HepG2 (cell line): Measurements from ENCODE around the gene EIF4G1. TPM values are rescaled to one million over a fixed set of nuclear protein-coding genes. Genes with fewer than 3 reads are reported as not detected.

Experiments used
- ATAC-seq: fragments of 200-7000 bp; cut with Tn5 transposase; 3 replicates; pipeline ENCODE4 v1.9.1; 2020; ENCODE audit warnings: mild to moderate bottlenecking, moderate library complexity
- BruUV-seq: library from RNA; stranded (reverse); fragments of 400-500 nt; replicated peaks from 2 replicates; lab custom pipeline; 2021; lab: Mats Ljungman, UMichigan
- CTCF ChIA-PET: fragments of 300-600 bp; formaldehyde crosslinking; extraction: SDS; loops from one replicate; lab custom pipeline; 2021; ENCODE audit warnings: low total read pairs, inconsistent platforms, low intra/inter-chr PET ratio; lab: Yijun Ruan, JAX
- POLR2A ChIA-PET: fragments of 350-600 bp; sonication (Branson Sonifier 250); formaldehyde crosslinking; loops from one replicate; lab custom pipeline; 2020; ENCODE audit warnings: antibody characterized with exemption, inconsistent platforms; lab: Yijun Ruan, JAX
- DNase-seq: peaks from one replicate; pipeline ENCODE4 v3.0.0-alpha.2; 2015; ENCODE audit warnings: low spot score
- FAIRE-seq: peaks from 3 replicates; lab custom pipeline; 2011; peaks lifted over from hg19 to GRCh38; lab: Jason Lieb, UNC
- H2AFZ ChIP-seq: one replicate; pipeline ENCODE4 v1.6.1; 2011; ENCODE audit warnings: low read length, inconsistent platforms
- H3K27ac ChIP-seq: fragments of 300-600 bp; 3 replicates; pipeline ENCODE4 v1.8.0; 2011; ENCODE audit warnings: mixed run types, mild to moderate bottlenecking, mixed read lengths, low read length, inconsistent platforms; ENCODE audit not compliant: insufficient read depth; ENCODE audit errors: extremely low read length
- H3K27me3 ChIP-seq, 2 experiments: fragments of 200-600 bp in 1 of 2; 2 replicates in 1 of 2; 3 replicates in 1 of 2; pipeline versions ENCODE4 v1.6.0 to v1.8.0; 2011; ENCODE audit warnings: low read length in 2 of 2, mild to moderate bottlenecking in 2 of 2, moderate library complexity in 2 of 2, inconsistent platforms in 1 of 2; ENCODE audit not compliant: insufficient read depth in 2 of 2, control insufficient read depth in 1 of 2
- H3K36me3 ChIP-seq, 2 experiments: fragments of 200-600 bp in 1 of 2; replicated peaks in 1 of 2; 2 replicates in 1 of 2; 3 replicates in 1 of 2; pipeline versions ENCODE4 v1.5.1 to v1.8.0; 2011; ENCODE audit warnings: low read length in 2 of 2, inconsistent platforms in 1 of 2; ENCODE audit not compliant: insufficient read depth in 2 of 2, control insufficient read depth in 1 of 2
- H3K4me1 ChIP-seq: 2 replicates; pipeline ENCODE4 v1.5.1; 2012; ENCODE audit warnings: low read length, inconsistent platforms; ENCODE audit not compliant: insufficient read depth
- H3K4me2 ChIP-seq: 2 replicates; pipeline ENCODE4 v1.6.0; 2011; ENCODE audit warnings: low read depth, low read length, inconsistent platforms
- H3K4me3 ChIP-seq, 3 experiments: fragments of 200-600 bp in 1 of 3; sonication (generic), shearing (Covaris generic) in 1 of 3; replicated peaks in 1 of 3; 2 replicates each; pipeline ENCODE4 v1.5.1; 2011 to 2016; ENCODE audit warnings: low read length in 3 of 3, inconsistent platforms in 2 of 3, low read depth in 2 of 3, mild to moderate bottlenecking in 2 of 3, control low read depth in 1 of 3, mixed read lengths in 1 of 3; ENCODE audit not compliant: insufficient read depth in 1 of 3
- H3K79me2 ChIP-seq: one replicate; pipeline ENCODE4 v1.6.1; 2011; ENCODE audit warnings: low read length, inconsistent platforms; ENCODE audit not compliant: insufficient read depth
- H3K9ac ChIP-seq: 2 replicates; pipeline ENCODE4 v1.6.0; 2011; ENCODE audit warnings: mild to moderate bottlenecking, low read depth, low read length, inconsistent platforms; ENCODE audit not compliant: insufficient read depth
- H3K9me3 ChIP-seq: 2 replicates; pipeline ENCODE4 v1.5.1; 2012; ENCODE audit warnings: mild to moderate bottlenecking, low read length
- H4K20me1 ChIP-seq: 2 replicates; pipeline ENCODE4 v1.6.0; 2011; ENCODE audit warnings: inconsistent platforms, mild to moderate bottlenecking, low read length, moderate library complexity; ENCODE audit not compliant: insufficient read depth
- HOXD1 ChIP-seq: sonication (generic); formaldehyde crosslinking; IDR thresholded peaks from 2 replicates; pipeline ENCODE4 v1.5.0; 2020; ENCODE audit warnings: missing genetic modification reagents
- JUND ChIP-seq: sonication (generic); formaldehyde crosslinking; IDR thresholded peaks from 2 replicates; pipeline ENCODE4 v1.8.0; 2022; ENCODE audit warnings: mild to moderate bottlenecking, missing genetic modification reagents
- KDM4B ChIP-seq: sonication (generic); formaldehyde crosslinking; IDR thresholded peaks from 2 replicates; pipeline ENCODE4 v1.4.0; 2020; ENCODE audit warnings: missing genetic modification reagents
- KDM5A ChIP-seq: fragments of 200-600 bp; sonication (generic); IDR thresholded peaks from 2 replicates; pipeline ENCODE4 v1.7.0; 2018; ENCODE audit warnings: antibody characterized with exemption, mild to moderate bottlenecking, low read length, borderline replicate concordance
- MED1 ChIP-seq: sonication (generic); formaldehyde crosslinking; IDR thresholded peaks from 2 replicates; pipeline ENCODE4 v1.4.0; 2020; ENCODE audit warnings: missing genetic modification reagents
- MED13 ChIP-seq: sonication (generic); formaldehyde crosslinking; IDR thresholded peaks from 2 replicates; pipeline ENCODE4 v1.5.0; 2020; ENCODE audit warnings: missing genetic modification reagents
- NKX3-1 ChIP-seq: sonication (generic); formaldehyde crosslinking; IDR thresholded peaks from 2 replicates; pipeline ENCODE4 v1.5.0; 2020; ENCODE audit warnings: missing genetic modification reagents
- SALL2 ChIP-seq: sonication (generic); formaldehyde crosslinking; IDR thresholded peaks from 2 replicates; pipeline ENCODE4 v1.8.1; 2023; ENCODE audit warnings: mild to moderate bottlenecking, missing genetic modification reagents, inconsistent platforms
- SRSF1 ChIP-seq: fragments of 200-400 bp; formaldehyde crosslinking; optimal IDR thresholded peaks from 2 replicates; pipeline ENCODE3; 2017; ENCODE audit warnings: mild to moderate bottlenecking, low read depth, low read length, moderate library complexity
- ZNF274 ChIP-seq: sonication (generic); formaldehyde crosslinking; IDR thresholded peaks from 2 replicates; pipeline ENCODE4 v1.5.1; 2020; ENCODE audit warnings: mild to moderate bottlenecking, missing genetic modification reagents
- WGBS: methylation state at CpG from one replicate; pipeline ENCODE4 v1.1.6; 2017; ENCODE audit warnings: low lambda C conversion rate; 5-methylcytosine and 5-hydroxymethylcytosine counted together
- in situ Hi-C: cut with HindIII; loops from 2 replicates; pipeline ENCODE4 v1.10.0; 2017; ENCODE audit warnings: low pct_unique_long_range_greater_than_20kb; ENCODE audit not compliant: extremely low pct_ligation_motif_present
- intact Hi-C: fragments of 100-400 bp; cut with micrococcal nuclease; formaldehyde crosslinking; loops from one replicate; pipeline ENCODE4 v1.10.0; 2022; ENCODE audit not compliant: unreplicated experiment
- polyA plus RNA-seq, 8 experiments: library from polyadenylated mRNA; depleted of rRNA in 3 of 8; stranded (reverse) in 7 of 8; unstranded in 1 of 8; fragments of >200 nt; fragmentation: Illumina TruSeq in 4 of 8; extraction: Trizol in 4 of 8; gene quantifications; 2 replicates each; pipeline versions ENCODE4 v1.2.1 to v1.2.3, GENCODE V29; 2011 to 2016; ENCODE audit warnings: low read depth in 4 of 8, missing spikeins in 1 of 8, mixed read lengths in 1 of 8; ENCODE audit not compliant: insufficient read depth in 1 of 8
- total RNA-seq, 5 experiments: library from RNA; depleted of rRNA; stranded (reverse); fragments of >200 nt; fragmentation: Illumina TruSeq; extraction: Trizol; gene quantifications; 2 replicates each; pipeline ENCODE4 v1.2.3, GENCODE V29; 2016; ENCODE audit warnings: low read depth in 1 of 5
- TF ChIP-seq, protein P1 (sequence below): conservative IDR thresholded peaks from 2 replicates; pipeline ENCODE4 v1.6.1; 2018; ENCODE audit warnings: missing genetic modification reagents
- TF ChIP-seq, protein P2 (sequence below): sonication (generic); formaldehyde crosslinking; IDR thresholded peaks from 2 replicates; pipeline ENCODE4 v1.4.0; 2020; ENCODE audit warnings: missing genetic modification reagents
- TF ChIP-seq, protein P3 (sequence below): sonication (generic); formaldehyde crosslinking; IDR thresholded peaks from 2 replicates; pipeline ENCODE4 v1.4.0; 2020; ENCODE audit warnings: missing genetic modification reagents
- TF ChIP-seq, protein P4 (sequence below): sonication (generic); formaldehyde crosslinking; IDR thresholded peaks from 2 replicates; pipeline ENCODE4 v1.4.0; 2020; ENCODE audit warnings: missing genetic modification reagents
- TF ChIP-seq, protein P5 (sequence below): sonication (generic); formaldehyde crosslinking; IDR thresholded peaks from 2 replicates; pipeline ENCODE4 v1.5.0; 2020; ENCODE audit warnings: missing genetic modification reagents

Gene EIF4G1
- total and polyA plus RNA-seq, 2 of the 13 experiments (the other 11 are each of a cell fraction or from before 2014, with no cell fraction given): 208 to 213 TPM

DNA sequence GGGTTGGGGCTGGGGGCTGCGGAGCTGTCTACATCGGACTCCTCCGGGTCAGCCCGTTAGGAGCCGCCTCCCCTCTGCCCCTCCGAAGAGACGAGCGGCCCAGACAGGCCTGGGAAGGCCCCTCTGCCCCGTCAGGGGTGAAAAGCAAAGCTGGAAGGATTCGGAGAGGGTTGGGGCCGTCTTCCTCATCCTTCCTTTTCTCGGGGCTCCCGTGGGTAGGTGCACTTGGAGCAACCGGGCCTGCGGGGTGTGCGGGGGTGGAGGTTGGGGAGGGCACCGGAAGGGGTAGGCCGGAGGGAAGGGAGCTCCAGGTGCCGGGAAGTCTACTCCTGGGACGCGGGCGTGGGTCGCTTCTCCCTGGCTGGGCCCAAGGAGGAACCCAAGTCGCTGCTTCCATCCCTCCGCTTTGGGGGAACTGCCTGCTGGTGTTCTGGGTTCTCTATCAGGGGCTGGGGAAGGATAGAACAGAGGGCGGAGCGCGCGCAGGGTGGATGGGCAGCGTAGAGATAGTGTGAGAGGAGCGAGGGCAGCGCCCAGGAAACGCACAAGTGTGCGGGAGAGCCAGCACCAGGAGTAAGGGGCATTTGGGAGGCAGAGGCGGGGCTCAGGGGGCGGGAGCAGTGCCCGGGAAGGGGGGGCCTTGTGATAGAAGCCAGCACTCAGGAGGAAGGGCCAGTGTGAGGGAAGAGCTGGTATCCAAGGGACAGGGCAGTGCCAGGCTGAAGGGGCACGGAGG is 47.7 kb downstream of the EIF4G1 start:
- peak; percentile 28 for ATAC-seq
- Histone ChIP-seq H3K27me3 (no peaks in the 10 kb centered on the region; a peak in 1 of 5 replicates), H4K20me1 (peaks cover 7% of the 10 kb centered on the region; the same call in 1 of the 2 replicates), H3K9me3 (no peaks in the 10 kb centered on the region), H3K4me2 (peak overlapping the region; percentile 100), H3K79me2 (peaks cover 31% of the 10 kb centered on the region), H3K9ac (peak overlapping the region; percentile 97), H3K36me3 (peaks cover 12 to 30% of the 10 kb centered on the region in 2 experiments), H2AFZ (no peak overlapping the region), H3K27ac (peak overlapping the region; percentile 97), H3K4me1 (peaks cover 49% of the 10 kb centered on the region), H3K4me3 (peak overlapping the region; percentile 93 to 96 (median 96))
- in situ Hi-C loops: no loop called here
- intact Hi-C loops: no loop called here
- no peak for FAIRE-seq
- under 1% methylated on average over 29 of the region's 38 CpGs for WGBS
- ChIA-PET POLR2A (interaction anchor here (0.7 to 2.9 kb wide), 17 partner anchors 8 to 176 kb away, joined by 3 to 18 read pairs (median 5); partner anchors contain the start of genes ABCF3, CHRD and FAM131A), CTCF (no interaction called here)
- DNase-seq: no peak
- BruUV-seq: TSS peak; percentile 58
- TF ChIP-seq ZNF274 (CRISPR knock-in tag) (peak; percentile 79; the same call in 1 of the 2 replicates), JUND (CRISPR knock-in tag) (0 out of 2 replicates have a peak, but pooled peaks have one; percentile 24), KDM5A (0 out of 2 replicates have a peak, but pooled peaks have one; percentile 53), SALL2 (CRISPR knock-in tag) (peak; percentile 63; the same call in 1 of the 2 replicates), MED1 (CRISPR knock-in tag) (peak; percentile 9; the same call in 1 of the 2 replicates), HOXD1 (CRISPR knock-in tag) (no peak), SRSF1 (peak; percentile 80), KDM4B (CRISPR knock-in tag) (no peak), NKX3-1 (CRISPR knock-in tag) (no peak), MED13 (0 out of 2 replicates have a peak, but pooled peaks have one; percentile 36)
- TF ChIP-seq, protein P1, sequence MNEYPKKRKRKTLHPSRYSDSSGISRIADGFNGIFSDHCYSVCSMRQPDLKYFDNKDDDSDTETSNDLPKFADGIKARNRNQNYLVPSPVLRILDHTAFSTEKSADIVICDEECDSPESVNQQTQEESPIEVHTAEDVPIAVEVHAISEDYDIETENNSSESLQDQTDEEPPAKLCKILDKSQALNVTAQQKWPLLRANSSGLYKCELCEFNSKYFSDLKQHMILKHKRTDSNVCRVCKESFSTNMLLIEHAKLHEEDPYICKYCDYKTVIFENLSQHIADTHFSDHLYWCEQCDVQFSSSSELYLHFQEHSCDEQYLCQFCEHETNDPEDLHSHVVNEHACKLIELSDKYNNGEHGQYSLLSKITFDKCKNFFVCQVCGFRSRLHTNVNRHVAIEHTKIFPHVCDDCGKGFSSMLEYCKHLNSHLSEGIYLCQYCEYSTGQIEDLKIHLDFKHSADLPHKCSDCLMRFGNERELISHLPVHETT (CRISPR knock-in tag): 0 out of 2 replicates have a peak, but pooled peaks have one; percentile 1
- TF ChIP-seq, protein P2, sequence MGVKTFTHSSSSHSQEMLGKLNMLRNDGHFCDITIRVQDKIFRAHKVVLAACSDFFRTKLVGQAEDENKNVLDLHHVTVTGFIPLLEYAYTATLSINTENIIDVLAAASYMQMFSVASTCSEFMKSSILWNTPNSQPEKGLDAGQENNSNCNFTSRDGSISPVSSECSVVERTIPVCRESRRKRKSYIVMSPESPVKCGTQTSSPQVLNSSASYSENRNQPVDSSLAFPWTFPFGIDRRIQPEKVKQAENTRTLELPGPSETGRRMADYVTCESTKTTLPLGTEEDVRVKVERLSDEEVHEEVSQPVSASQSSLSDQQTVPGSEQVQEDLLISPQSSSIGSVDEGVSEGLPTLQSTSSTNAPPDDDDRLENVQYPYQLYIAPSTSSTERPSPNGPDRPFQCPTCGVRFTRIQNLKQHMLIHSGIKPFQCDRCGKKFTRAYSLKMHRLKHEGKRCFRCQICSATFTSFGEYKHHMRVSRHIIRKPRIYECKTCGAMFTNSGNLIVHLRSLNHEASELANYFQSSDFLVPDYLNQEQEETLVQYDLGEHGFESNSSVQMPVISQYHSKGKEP: no peak
- TF ChIP-seq, protein P3, sequence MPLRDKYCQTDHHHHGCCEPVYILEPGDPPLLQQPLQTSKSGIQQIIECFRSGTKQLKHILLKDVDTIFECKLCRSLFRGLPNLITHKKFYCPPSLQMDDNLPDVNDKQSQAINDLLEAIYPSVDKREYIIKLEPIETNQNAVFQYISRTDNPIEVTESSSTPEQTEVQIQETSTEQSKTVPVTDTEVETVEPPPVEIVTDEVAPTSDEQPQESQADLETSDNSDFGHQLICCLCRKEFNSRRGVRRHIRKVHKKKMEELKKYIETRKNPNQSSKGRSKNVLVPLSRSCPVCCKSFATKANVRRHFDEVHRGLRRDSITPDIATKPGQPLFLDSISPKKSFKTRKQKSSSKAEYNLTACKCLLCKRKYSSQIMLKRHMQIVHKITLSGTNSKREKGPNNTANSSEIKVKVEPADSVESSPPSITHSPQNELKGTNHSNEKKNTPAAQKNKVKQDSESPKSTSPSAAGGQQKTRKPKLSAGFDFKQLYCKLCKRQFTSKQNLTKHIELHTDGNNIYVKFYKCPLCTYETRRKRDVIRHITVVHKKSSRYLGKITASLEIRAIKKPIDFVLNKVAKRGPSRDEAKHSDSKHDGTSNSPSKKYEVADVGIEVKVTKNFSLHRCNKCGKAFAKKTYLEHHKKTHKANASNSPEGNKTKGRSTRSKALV (CRISPR knock-in tag): peak; percentile 7; the same call in 1 of the 2 replicates
- TF ChIP-seq, protein P4, sequence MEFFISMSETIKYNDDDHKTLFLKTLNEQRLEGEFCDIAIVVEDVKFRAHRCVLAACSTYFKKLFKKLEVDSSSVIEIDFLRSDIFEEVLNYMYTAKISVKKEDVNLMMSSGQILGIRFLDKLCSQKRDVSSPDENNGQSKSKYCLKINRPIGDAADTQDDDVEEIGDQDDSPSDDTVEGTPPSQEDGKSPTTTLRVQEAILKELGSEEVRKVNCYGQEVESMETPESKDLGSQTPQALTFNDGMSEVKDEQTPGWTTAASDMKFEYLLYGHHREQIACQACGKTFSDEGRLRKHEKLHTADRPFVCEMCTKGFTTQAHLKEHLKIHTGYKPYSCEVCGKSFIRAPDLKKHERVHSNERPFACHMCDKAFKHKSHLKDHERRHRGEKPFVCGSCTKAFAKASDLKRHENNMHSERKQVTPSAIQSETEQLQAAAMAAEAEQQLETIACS (CRISPR knock-in tag): peak; percentile 7
- TF ChIP-seq, protein P5, sequence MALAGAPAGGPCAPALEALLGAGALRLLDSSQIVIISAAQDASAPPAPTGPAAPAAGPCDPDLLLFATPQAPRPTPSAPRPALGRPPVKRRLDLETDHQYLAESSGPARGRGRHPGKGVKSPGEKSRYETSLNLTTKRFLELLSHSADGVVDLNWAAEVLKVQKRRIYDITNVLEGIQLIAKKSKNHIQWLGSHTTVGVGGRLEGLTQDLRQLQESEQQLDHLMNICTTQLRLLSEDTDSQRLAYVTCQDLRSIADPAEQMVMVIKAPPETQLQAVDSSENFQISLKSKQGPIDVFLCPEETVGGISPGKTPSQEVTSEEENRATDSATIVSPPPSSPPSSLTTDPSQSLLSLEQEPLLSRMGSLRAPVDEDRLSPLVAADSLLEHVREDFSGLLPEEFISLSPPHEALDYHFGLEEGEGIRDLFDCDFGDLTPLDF: 0 out of 2 replicates have a peak, but pooled peaks have one; percentile 28
